ENCODE measurements around the gene AGBL3. TPM values are rescaled to one million over a fixed set of nuclear protein-coding genes. Genes with fewer than 3 reads are reported as not detected.

Gene AGBL3
- total RNA-seq, 1 experiment from 2014 or later: 2.1 TPM

DNA sequence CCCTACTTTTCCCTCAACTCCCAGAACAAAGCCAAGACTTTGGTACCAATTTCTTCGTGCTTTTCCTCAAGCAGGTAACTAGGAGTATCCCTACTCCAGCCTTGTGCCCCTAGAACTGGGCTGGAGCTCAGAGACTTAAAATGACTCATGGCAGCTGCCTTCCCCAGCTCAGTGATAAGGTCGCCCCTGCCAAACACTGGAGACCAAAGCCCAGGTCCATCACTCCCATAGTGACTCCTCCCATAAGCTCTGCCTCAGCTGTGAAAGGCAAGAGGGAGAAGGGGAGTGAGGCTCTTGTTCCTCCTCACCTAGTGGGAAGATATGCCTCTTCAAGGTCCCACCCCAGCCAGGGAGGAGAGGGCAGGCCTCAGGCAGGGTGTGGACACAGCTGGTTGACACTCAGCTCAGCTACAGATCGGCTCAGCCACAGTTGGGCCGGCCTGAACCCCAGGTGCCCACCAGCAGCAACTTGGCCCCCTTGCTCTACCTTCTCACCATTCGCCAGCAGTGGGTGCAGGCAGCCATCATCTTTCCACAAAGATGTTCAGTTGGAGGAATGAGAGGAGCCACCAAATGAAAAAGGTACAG, 198.0 kb downstream of the AGBL3 start:
- Mint-ChIP-seq H3K4me1 (no peaks in the 10 kb centered on the region), H3K9me3 (peaks cover 41% of the 10 kb centered on the region), H3K27me3 (ENCODE audit: low read depth) (no peaks in the 10 kb centered on the region), H3K27ac (no peak overlapping the region), H3K36me3 (peaks cover 66% of the 10 kb centered on the region), H3K4me3 (no peak overlapping the region)
- no peak for ATAC-seq
- ChIA-PET CTCF (no interaction called here), POLR2A (no interaction called here)
- TF ChIP-seq, protein P1, sequence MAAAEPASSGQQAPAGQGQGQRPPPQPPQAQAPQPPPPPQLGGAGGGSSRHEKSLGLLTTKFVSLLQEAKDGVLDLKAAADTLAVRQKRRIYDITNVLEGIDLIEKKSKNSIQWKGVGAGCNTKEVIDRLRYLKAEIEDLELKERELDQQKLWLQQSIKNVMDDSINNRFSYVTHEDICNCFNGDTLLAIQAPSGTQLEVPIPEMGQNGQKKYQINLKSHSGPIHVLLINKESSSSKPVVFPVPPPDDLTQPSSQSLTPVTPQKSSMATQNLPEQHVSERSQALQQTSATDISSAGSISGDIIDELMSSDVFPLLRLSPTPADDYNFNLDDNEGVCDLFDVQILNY (CRISPR knock-in tag; IDR thresholded peaks at IDR 0.05): no peak
- TF ChIP-seq ZNF396 (CRISPR knock-in tag; IDR thresholded peaks at IDR 0.05; ENCODE audit: borderline replicate concordance): no peak
- TF ChIP-seq, protein P2, sequence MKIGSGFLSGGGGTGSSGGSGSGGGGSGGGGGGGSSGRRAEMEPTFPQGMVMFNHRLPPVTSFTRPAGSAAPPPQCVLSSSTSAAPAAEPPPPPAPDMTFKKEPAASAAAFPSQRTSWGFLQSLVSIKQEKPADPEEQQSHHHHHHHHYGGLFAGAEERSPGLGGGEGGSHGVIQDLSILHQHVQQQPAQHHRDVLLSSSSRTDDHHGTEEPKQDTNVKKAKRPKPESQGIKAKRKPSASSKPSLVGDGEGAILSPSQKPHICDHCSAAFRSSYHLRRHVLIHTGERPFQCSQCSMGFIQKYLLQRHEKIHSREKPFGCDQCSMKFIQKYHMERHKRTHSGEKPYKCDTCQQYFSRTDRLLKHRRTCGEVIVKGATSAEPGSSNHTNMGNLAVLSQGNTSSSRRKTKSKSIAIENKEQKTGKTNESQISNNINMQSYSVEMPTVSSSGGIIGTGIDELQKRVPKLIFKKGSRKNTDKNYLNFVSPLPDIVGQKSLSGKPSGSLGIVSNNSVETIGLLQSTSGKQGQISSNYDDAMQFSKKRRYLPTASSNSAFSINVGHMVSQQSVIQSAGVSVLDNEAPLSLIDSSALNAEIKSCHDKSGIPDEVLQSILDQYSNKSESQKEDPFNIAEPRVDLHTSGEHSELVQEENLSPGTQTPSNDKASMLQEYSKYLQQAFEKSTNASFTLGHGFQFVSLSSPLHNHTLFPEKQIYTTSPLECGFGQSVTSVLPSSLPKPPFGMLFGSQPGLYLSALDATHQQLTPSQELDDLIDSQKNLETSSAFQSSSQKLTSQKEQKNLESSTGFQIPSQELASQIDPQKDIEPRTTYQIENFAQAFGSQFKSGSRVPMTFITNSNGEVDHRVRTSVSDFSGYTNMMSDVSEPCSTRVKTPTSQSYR (CRISPR knock-in tag; IDR thresholded peaks at IDR 0.05): no peak
- no peak for TF ChIP-seq NFE2L1 (CRISPR knock-in tag; IDR thresholded peaks at IDR 0.05)
- TF ChIP-seq, protein P3, sequence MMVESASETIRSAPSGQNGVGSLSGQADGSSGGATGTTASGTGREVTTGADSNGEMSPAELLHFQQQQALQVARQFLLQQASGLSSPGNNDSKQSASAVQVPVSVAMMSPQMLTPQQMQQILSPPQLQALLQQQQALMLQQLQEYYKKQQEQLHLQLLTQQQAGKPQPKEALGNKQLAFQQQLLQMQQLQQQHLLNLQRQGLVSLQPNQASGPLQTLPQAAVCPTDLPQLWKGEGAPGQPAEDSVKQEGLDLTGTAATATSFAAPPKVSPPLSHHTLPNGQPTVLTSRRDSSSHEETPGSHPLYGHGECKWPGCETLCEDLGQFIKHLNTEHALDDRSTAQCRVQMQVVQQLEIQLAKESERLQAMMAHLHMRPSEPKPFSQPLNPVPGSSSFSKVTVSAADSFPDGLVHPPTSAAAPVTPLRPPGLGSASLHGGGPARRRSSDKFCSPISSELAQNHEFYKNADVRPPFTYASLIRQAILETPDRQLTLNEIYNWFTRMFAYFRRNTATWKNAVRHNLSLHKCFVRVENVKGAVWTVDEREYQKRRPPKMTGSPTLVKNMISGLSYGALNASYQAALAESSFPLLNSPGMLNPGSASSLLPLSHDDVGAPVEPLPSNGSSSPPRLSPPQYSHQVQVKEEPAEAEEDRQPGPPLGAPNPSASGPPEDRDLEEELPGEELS (CRISPR knock-in tag; IDR thresholded peaks at IDR 0.05): no peak
- TF ChIP-seq PRRX2 (CRISPR knock-in tag; IDR thresholded peaks at IDR 0.05): no peak
- TF ChIP-seq MXD4 (CRISPR knock-in tag; IDR thresholded peaks at IDR 0.05; ENCODE audit: borderline replicate concordance): no peak
- no peak for TF ChIP-seq RORB (CRISPR knock-in tag; IDR thresholded peaks at IDR 0.05)
- TF ChIP-seq ZNF423 (CRISPR knock-in tag; IDR thresholded peaks at IDR 0.05): no peak
- TF ChIP-seq, protein P4, sequence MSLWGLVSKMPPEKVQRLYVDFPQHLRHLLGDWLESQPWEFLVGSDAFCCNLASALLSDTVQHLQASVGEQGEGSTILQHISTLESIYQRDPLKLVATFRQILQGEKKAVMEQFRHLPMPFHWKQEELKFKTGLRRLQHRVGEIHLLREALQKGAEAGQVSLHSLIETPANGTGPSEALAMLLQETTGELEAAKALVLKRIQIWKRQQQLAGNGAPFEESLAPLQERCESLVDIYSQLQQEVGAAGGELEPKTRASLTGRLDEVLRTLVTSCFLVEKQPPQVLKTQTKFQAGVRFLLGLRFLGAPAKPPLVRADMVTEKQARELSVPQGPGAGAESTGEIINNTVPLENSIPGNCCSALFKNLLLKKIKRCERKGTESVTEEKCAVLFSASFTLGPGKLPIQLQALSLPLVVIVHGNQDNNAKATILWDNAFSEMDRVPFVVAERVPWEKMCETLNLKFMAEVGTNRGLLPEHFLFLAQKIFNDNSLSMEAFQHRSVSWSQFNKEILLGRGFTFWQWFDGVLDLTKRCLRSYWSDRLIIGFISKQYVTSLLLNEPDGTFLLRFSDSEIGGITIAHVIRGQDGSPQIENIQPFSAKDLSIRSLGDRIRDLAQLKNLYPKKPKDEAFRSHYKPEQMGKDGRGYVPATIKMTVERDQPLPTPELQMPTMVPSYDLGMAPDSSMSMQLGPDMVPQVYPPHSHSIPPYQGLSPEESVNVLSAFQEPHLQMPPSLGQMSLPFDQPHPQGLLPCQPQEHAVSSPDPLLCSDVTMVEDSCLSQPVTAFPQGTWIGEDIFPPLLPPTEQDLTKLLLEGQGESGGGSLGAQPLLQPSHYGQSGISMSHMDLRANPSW (CRISPR knock-in tag; conservative IDR thresholded peaks at IDR 0.05; ENCODE audit: low read depth): no peak
- TF ChIP-seq ZNF219 (CRISPR knock-in tag; IDR thresholded peaks at IDR 0.05; ENCODE audit: borderline replicate concordance): no peak
- TF ChIP-seq SMAD3 (CRISPR knock-in tag; IDR thresholded peaks at IDR 0.05; ENCODE audit: borderline replicate concordance): no peak
- TF ChIP-seq NR3C1 (CRISPR knock-in tag; conservative IDR thresholded peaks at IDR 0.05; ENCODE audit: low read depth): no peak
- TF ChIP-seq, protein P5, sequence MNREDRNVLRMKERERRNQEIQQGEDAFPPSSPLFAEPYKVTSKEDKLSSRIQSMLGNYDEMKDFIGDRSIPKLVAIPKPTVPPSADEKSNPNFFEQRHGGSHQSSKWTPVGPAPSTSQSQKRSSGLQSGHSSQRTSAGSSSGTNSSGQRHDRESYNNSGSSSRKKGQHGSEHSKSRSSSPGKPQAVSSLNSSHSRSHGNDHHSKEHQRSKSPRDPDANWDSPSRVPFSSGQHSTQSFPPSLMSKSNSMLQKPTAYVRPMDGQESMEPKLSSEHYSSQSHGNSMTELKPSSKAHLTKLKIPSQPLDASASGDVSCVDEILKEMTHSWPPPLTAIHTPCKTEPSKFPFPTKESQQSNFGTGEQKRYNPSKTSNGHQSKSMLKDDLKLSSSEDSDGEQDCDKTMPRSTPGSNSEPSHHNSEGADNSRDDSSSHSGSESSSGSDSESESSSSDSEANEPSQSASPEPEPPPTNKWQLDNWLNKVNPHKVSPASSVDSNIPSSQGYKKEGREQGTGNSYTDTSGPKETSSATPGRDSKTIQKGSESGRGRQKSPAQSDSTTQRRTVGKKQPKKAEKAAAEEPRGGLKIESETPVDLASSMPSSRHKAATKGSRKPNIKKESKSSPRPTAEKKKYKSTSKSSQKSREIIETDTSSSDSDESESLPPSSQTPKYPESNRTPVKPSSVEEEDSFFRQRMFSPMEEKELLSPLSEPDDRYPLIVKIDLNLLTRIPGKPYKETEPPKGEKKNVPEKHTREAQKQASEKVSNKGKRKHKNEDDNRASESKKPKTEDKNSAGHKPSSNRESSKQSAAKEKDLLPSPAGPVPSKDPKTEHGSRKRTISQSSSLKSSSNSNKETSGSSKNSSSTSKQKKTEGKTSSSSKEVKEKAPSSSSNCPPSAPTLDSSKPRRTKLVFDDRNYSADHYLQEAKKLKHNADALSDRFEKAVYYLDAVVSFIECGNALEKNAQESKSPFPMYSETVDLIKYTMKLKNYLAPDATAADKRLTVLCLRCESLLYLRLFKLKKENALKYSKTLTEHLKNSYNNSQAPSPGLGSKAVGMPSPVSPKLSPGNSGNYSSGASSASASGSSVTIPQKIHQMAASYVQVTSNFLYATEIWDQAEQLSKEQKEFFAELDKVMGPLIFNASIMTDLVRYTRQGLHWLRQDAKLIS (CRISPR knock-in tag; IDR thresholded peaks at IDR 0.05; ENCODE audit: borderline replicate concordance): no peak
- TF ChIP-seq ZNF232 (CRISPR knock-in tag; IDR thresholded peaks at IDR 0.05): no peak
- no peak for TF ChIP-seq SP1 (CRISPR knock-in tag; conservative IDR thresholded peaks at IDR 0.05)
- TF ChIP-seq, protein P6, sequence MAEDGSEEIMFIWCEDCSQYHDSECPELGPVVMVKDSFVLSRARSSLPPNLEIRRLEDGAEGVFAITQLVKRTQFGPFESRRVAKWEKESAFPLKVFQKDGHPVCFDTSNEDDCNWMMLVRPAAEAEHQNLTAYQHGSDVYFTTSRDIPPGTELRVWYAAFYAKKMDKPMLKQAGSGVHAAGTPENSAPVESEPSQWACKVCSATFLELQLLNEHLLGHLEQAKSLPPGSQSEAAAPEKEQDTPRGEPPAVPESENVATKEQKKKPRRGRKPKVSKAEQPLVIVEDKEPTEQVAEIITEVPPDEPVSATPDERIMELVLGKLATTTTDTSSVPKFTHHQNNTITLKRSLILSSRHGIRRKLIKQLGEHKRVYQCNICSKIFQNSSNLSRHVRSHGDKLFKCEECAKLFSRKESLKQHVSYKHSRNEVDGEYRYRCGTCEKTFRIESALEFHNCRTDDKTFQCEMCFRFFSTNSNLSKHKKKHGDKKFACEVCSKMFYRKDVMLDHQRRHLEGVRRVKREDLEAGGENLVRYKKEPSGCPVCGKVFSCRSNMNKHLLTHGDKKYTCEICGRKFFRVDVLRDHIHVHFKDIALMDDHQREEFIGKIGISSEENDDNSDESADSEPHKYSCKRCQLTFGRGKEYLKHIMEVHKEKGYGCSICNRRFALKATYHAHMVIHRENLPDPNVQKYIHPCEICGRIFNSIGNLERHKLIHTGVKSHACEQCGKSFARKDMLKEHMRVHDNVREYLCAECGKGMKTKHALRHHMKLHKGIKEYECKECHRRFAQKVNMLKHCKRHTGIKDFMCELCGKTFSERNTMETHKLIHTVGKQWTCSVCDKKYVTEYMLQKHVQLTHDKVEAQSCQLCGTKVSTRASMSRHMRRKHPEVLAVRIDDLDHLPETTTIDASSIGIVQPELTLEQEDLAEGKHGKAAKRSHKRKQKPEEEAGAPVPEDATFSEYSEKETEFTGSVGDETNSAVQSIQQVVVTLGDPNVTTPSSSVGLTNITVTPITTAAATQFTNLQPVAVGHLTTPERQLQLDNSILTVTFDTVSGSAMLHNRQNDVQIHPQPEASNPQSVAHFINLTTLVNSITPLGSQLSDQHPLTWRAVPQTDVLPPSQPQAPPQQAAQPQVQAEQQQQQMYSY (CRISPR knock-in tag; IDR thresholded peaks at IDR 0.05): no peak
- TF ChIP-seq ELF4 (CRISPR knock-in tag; IDR thresholded peaks at IDR 0.05; ENCODE audit: low read depth): no peak
- no peak for DNase-seq (ENCODE audit: low spot score)

Data from WTC11 (cell line).